ENCODE data around the gene PRDM15. TPM values are rescaled to one million over a fixed set of nuclear protein-coding genes. Genes with fewer than 3 reads are reported as not detected.

PRDM15 gene
- total and polyA plus RNA-seq, 2 donors (not counting 1 experiment from before 2014, with no cell fraction given): 2.3 to 3.6 TPM

DNA sequence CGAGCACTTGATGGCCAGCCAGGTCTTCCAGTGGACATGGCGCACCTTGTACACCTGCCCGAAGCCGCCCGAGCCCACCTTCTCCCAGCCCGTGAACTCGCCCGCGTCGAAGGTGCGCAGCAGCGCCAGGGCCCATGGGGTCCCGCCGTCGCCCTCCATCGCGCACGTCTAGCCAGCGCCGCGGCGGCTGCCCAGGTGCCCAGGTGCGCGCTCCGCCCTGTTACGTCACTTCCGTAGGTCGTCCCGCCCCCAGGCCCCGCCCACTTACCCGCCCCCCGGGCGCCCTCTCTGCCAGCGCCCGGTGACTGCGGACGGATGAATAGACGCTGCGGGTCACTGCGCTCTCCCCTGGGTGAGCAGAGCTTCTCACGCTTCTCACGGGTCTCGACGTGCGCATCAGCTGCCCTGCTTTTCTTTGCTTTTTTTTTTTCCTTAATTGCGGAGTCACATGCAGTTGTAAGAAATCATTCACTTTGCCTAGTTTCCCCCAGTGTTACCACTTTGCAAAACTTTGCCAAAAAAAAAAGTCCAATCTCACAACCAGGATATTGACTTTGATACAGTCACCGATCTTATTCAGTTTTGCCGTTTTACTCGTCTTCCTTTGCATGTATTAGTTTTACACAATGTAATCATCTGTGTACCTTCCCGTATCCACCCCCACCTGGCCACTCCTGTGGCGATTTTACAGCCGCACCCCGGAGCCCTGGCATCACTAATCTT is 112.1 kb downstream of the PRDM15 start, which contains the start of gene RIPK4:
RIPK4 (minus strand) TSS at position 170 of the 723 bp plus-strand sequence; CDS start at position 159, 11 bp downstream.
- Histone ChIP-seq H3K9ac (ENCODE audit: insufficient read depth, low read length) (no peak within 1 kb of the TSS), H3K9me3 (ENCODE audit: control insufficient read depth, insufficient read depth, low read depth, low read length) (no peaks in the 10 kb centered on the region), H3K4me3 (replicated peaks in 1 of 4; ENCODE audit: control extremely low read depth in 1 of 4, insufficient read depth in 1 of 4, low read depth in 3 of 4, low read length in 4 of 4) (peak within 1 kb of the TSS in 1 of 4 experiments; percentile 2), H3K79me2 (ENCODE audit: control insufficient read depth, insufficient read depth, low read length) (no peaks in the 10 kb centered on the region), H3K27ac (ENCODE audit: insufficient read depth, low read length) (no peak within 1 kb of the TSS), H3K4me2 (ENCODE audit: extremely low read depth, insufficient read depth, low read length) (peak within 1 kb of the TSS; percentile 91), H4K20me1 (ENCODE audit: control insufficient read depth, extremely low read depth, insufficient read depth, low read length) (no peaks in the 10 kb centered on the region), H2AFZ (ENCODE audit: low read length) (no peak within 1 kb of the TSS), H3K4me1 (ENCODE audit: control insufficient read depth, extremely low read depth, insufficient read depth, low read length) (peaks cover 2% of the 10 kb centered on the region), H3K27me3 (ENCODE audit: control insufficient read depth, insufficient read depth, low read length) (peaks cover 70% of the 10 kb centered on the region), H3K36me3 (ENCODE audit: control insufficient read depth, insufficient read depth, low read length) (no peaks in the 10 kb centered on the region)
- peak; percentile 41 for TF ChIP-seq EZH2 (IDR thresholded peaks at IDR 0.05; ENCODE audit: low read length, missing control alignments)
- TF ChIP-seq, protein P1, sequence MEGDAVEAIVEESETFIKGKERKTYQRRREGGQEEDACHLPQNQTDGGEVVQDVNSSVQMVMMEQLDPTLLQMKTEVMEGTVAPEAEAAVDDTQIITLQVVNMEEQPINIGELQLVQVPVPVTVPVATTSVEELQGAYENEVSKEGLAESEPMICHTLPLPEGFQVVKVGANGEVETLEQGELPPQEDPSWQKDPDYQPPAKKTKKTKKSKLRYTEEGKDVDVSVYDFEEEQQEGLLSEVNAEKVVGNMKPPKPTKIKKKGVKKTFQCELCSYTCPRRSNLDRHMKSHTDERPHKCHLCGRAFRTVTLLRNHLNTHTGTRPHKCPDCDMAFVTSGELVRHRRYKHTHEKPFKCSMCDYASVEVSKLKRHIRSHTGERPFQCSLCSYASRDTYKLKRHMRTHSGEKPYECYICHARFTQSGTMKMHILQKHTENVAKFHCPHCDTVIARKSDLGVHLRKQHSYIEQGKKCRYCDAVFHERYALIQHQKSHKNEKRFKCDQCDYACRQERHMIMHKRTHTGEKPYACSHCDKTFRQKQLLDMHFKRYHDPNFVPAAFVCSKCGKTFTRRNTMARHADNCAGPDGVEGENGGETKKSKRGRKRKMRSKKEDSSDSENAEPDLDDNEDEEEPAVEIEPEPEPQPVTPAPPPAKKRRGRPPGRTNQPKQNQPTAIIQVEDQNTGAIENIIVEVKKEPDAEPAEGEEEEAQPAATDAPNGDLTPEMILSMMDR (conservative IDR thresholded peaks at IDR 0.05 in 1 of 2, IDR thresholded peaks at IDR 0.05 in 1 of 2; ENCODE audit: low read depth in 1 of 2, low read length in 2 of 2): no peak
- peak in 1 of 2 donors; percentile 36 for DNase-seq (ENCODE audit: low read depth in 2 of 2)

DNA sequence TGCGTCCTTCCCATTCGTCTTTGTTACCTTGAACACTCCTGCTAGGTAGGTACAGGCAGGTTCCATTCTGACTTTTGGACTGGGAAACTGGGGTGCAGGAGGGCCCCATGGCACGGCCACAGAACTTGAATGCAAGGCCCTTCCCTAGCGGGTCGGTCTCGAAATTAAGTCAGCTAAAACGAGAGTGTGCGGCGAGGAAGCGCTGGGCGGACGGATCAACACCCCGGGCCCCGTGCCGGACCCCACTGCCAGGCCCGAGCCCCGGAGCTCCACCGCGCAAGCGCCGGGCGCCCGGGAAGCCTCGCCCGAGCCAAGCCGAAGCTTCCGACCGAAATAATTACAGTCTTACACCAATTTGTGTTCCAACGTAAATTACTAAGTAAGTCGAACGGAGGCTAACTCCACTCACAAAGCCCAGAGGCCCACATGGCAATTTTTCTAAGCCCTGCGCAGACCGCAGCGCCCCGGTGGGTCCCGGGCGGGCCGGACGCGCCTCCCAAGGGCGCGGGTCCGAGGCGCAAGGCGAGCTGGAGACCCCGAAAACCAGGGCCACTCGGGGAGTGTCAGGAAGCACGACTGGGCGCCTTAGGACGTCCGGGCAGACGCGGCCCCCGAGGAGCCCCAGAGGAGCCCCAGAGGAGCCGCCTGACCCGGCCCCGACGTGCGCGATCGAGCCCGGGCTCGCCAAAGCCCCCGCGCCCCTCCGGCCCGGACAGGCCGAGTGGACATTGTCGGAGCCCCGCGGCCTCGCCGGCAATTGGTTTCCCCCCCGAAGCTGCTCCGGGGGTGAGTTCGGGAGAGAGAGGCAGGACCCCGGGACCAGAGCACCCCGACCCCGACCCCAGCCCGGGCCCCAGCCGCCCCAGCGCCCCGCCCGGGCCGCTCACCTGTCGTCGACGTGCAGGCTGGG is 112.9 kb downstream of the PRDM15 start:
- peak; percentile 47 for TF ChIP-seq EZH2 (IDR thresholded peaks at IDR 0.05; ENCODE audit: low read length, missing control alignments)
- TF ChIP-seq, protein P1 (conservative IDR thresholded peaks at IDR 0.05 in 1 of 2, IDR thresholded peaks at IDR 0.05 in 1 of 2; ENCODE audit: low read depth in 1 of 2, low read length in 2 of 2): no peak
- no peaks in the 10 kb centered on the region for H3K36me3 ChIP-seq (ENCODE audit: control insufficient read depth, insufficient read depth, low read length)
- no peak overlapping the region for H2AFZ ChIP-seq (ENCODE audit: low read length)
- H3K4me2 ChIP-seq (ENCODE audit: extremely low read depth, insufficient read depth, low read length): no peak overlapping the region
- peaks cover 2% of the 10 kb centered on the region for H3K4me1 ChIP-seq (ENCODE audit: control insufficient read depth, extremely low read depth, insufficient read depth, low read length)
- no peak overlapping the region for H3K27ac ChIP-seq (ENCODE audit: insufficient read depth, low read length)
- H3K4me3 ChIP-seq (replicated peaks in 1 of 4; ENCODE audit: control extremely low read depth in 1 of 4, insufficient read depth in 1 of 4, low read depth in 3 of 4, low read length in 4 of 4): no peak overlapping the region
- H3K9me3 ChIP-seq (ENCODE audit: control insufficient read depth, insufficient read depth, low read depth, low read length): no peaks in the 10 kb centered on the region
- H3K27me3 ChIP-seq (ENCODE audit: control insufficient read depth, insufficient read depth, low read length): peaks cover 71% of the 10 kb centered on the region
- no peak overlapping the region for H3K9ac ChIP-seq (ENCODE audit: insufficient read depth, low read length)
- no peaks in the 10 kb centered on the region for H3K79me2 ChIP-seq (ENCODE audit: control insufficient read depth, insufficient read depth, low read length)
- DNase-seq (ENCODE audit: low read depth in 2 of 2): no peak
- H4K20me1 ChIP-seq (ENCODE audit: control insufficient read depth, extremely low read depth, insufficient read depth, low read length): no peaks in the 10 kb centered on the region

DNA sequence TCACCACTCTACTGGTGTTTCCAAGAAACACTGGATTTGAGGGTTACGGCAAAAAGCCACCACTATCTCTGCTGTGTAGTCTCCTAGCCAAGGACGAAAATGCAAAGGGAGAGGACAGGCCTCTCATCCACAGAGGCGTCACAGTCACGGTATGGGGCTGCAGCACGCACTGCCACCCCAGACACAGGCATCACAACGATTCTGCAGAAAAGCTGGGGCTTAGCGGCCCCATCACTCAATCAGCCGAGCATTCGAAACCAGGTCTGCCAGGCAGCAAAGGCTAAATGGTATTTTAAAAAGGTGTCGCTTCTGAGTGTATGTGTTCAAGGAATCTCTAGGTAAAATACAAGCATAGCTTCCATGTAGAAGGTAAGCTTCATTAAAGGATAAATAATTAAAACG is 113.7 kb downstream of the PRDM15 start:
- Histone ChIP-seq H2AFZ (ENCODE audit: low read length) (no peak overlapping the region), H3K4me2 (ENCODE audit: extremely low read depth, insufficient read depth, low read length) (no peak overlapping the region), H3K4me1 (ENCODE audit: control insufficient read depth, extremely low read depth, insufficient read depth, low read length) (peaks cover 2% of the 10 kb centered on the region), H3K27me3 (ENCODE audit: control insufficient read depth, insufficient read depth, low read length) (peaks cover 64% of the 10 kb centered on the region), H3K27ac (ENCODE audit: insufficient read depth, low read length) (no peak overlapping the region), H3K9ac (ENCODE audit: insufficient read depth, low read length) (no peak overlapping the region), H3K4me3 (replicated peaks in 1 of 4; ENCODE audit: control extremely low read depth in 1 of 4, insufficient read depth in 1 of 4, low read depth in 3 of 4, low read length in 4 of 4) (no peak overlapping the region), H3K9me3 (ENCODE audit: control insufficient read depth, insufficient read depth, low read depth, low read length) (no peaks in the 10 kb centered on the region), H3K36me3 (ENCODE audit: control insufficient read depth, insufficient read depth, low read length) (no peaks in the 10 kb centered on the region), H3K79me2 (ENCODE audit: control insufficient read depth, insufficient read depth, low read length) (no peaks in the 10 kb centered on the region), H4K20me1 (ENCODE audit: control insufficient read depth, extremely low read depth, insufficient read depth, low read length) (no peaks in the 10 kb centered on the region)
- DNase-seq (ENCODE audit: low read depth in 2 of 2): no peak
- no peak for TF ChIP-seq EZH2 (IDR thresholded peaks at IDR 0.05; ENCODE audit: low read length, missing control alignments)
- TF ChIP-seq, protein P1 (conservative IDR thresholded peaks at IDR 0.05 in 1 of 2, IDR thresholded peaks at IDR 0.05 in 1 of 2; ENCODE audit: low read depth in 1 of 2, low read length in 2 of 2): no peak

Data from fibroblast of lung (primary cell).